PC-9 (cell line): ENCODE measurements around the gene BRIP1. TPM values are rescaled to one million over a fixed set of nuclear protein-coding genes. Genes with fewer than 3 reads are reported as not detected.

ENCODE experiments used
- BruUV-seq: library from RNA; stranded (reverse); fragments of 400-500 nt; replicated peaks from 2 replicates; lab custom pipeline; 2021; lab: Mats Ljungman, UMichigan
- CTCF ChIA-PET: fragments of 300-600 bp; sonication (Branson Sonifier 250); formaldehyde crosslinking; loops from one replicate; lab custom pipeline; 2022; ENCODE audit warnings: antibody characterized with exemption; lab: Charles Lee
- POLR2A ChIA-PET: fragments of 300-600 bp; sonication (Branson Sonifier 250); formaldehyde crosslinking; loops from one replicate; lab custom pipeline; 2022; ENCODE audit warnings: antibody characterized with exemption; ENCODE audit not compliant: unreplicated experiment; lab: Charles Lee
- DNase-seq, 2 experiments: peaks; one replicate each; pipeline versions ENCODE4 v3.0.0 to v3.0.0-alpha.2; 2015 to 2022; ENCODE audit warnings: mixed read lengths in 1 of 2
- H2AFZ ChIP-seq: fragments of 200-600 bp; sonication (generic); 2 replicates; pipeline ENCODE4 v1.8.1; 2017; ENCODE audit warnings: antibody characterized with exemption
- H3F3A ChIP-seq: fragments of 200-600 bp; sonication (generic); 2 replicates; pipeline ENCODE4 v1.8.1; 2017; ENCODE audit warnings: antibody characterized with exemption, mild to moderate bottlenecking, low read depth; ENCODE audit not compliant: insufficient read depth
- H3K27ac ChIP-seq: fragments of 200-600 bp; sonication (generic); 2 replicates; pipeline ENCODE4 v1.6.1; 2016; ENCODE audit warnings: mixed run types
- H3K27me3 ChIP-seq: fragments of 200-600 bp; sonication (generic); 2 replicates; pipeline ENCODE4 v1.6.1; 2016; ENCODE audit warnings: low read depth, mixed run types; ENCODE audit not compliant: insufficient read depth
- H3K36me3 ChIP-seq: fragments of 200-600 bp; sonication (generic); 2 replicates; pipeline ENCODE4 v1.6.1; 2016; ENCODE audit warnings: low read depth, mixed run types
- H3K4me1 ChIP-seq: fragments of 200-600 bp; sonication (generic); replicated peaks from 2 replicates; pipeline ENCODE4 v1.6.1; 2016; ENCODE audit warnings: mixed run types; ENCODE audit not compliant: insufficient read depth
- H3K4me2 ChIP-seq: fragments of 200-600 bp; sonication (generic); 2 replicates; pipeline ENCODE4 v1.6.1; 2017; ENCODE audit warnings: mixed run types
- H3K4me3 ChIP-seq: fragments of 200-600 bp; sonication (generic); 2 replicates; pipeline ENCODE4 v1.6.1; 2016; ENCODE audit warnings: mixed run types
- H3K79me2 ChIP-seq: fragments of 200-600 bp; sonication (generic); 2 replicates; pipeline ENCODE4 v1.6.1; 2017; ENCODE audit warnings: low read depth, mixed run types
- H3K9me2 ChIP-seq: fragments of 200-600 bp; sonication (generic); 2 replicates; pipeline ENCODE4 v1.8.1; 2017; ENCODE audit warnings: mild to moderate bottlenecking; ENCODE audit not compliant: insufficient read depth
- H3K9me3 ChIP-seq: fragments of 200-600 bp; sonication (generic); 2 replicates; pipeline ENCODE4 v1.8.1; 2016; ENCODE audit warnings: low read depth; ENCODE audit not compliant: insufficient read depth
- H4K20me1 ChIP-seq: fragments of 200-600 bp; sonication (generic); 2 replicates; pipeline ENCODE4 v1.8.1; 2017; ENCODE audit not compliant: insufficient read depth
- EZH2 ChIP-seq: fragments of 200-600 bp; sonication (generic); IDR thresholded peaks from 2 replicates; pipeline ENCODE4 v1.8.0; 2017; ENCODE audit warnings: antibody characterized with exemption, low read depth
- intact Hi-C: fragments of 100-400 bp; cut with micrococcal nuclease; formaldehyde crosslinking; loops from one replicate; pipeline ENCODE4 v1.10.0; 2022; ENCODE audit not compliant: unreplicated experiment
- total RNA-seq: library from RNA; stranded (reverse); gene quantifications from 2 replicates; pipeline ENCODE4 v1.2.3, GENCODE V29; 2021
- TF ChIP-seq, protein P1 (sequence below): fragments of 200-600 bp; sonication (generic); conservative IDR thresholded peaks from 2 replicates; pipeline ENCODE4 v1.6.1; 2017; ENCODE audit warnings: mixed run types, antibody characterized with exemption, mild to moderate bottlenecking, moderate library complexity

Gene BRIP1
- total RNA-seq, 1 experiment from 2014 or later: 16.0 TPM

DNA sequence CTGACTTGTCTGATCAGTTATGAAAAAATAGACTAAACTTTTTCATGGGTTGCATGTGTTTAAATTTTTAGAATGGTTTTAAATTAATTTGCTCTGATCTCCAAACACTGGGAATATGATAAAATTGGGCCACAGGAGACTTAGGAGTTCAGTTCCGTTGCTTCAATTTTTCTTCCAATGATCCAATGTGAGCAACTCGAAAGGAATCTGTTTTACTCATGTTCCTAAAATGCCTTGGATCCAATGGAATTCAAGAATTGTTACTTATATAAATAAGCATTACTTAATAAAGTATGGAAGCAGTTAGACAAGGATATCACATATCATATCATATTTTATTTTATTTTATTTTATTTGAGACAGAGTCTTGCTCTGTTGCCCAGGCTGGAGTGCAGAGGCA, 216.3 kb downstream of the BRIP1 start:
- no peaks in the 10 kb centered on the region for H3K9me2 ChIP-seq
- no peaks in the 10 kb centered on the region for H3F3A ChIP-seq
- TF ChIP-seq, protein P1, sequence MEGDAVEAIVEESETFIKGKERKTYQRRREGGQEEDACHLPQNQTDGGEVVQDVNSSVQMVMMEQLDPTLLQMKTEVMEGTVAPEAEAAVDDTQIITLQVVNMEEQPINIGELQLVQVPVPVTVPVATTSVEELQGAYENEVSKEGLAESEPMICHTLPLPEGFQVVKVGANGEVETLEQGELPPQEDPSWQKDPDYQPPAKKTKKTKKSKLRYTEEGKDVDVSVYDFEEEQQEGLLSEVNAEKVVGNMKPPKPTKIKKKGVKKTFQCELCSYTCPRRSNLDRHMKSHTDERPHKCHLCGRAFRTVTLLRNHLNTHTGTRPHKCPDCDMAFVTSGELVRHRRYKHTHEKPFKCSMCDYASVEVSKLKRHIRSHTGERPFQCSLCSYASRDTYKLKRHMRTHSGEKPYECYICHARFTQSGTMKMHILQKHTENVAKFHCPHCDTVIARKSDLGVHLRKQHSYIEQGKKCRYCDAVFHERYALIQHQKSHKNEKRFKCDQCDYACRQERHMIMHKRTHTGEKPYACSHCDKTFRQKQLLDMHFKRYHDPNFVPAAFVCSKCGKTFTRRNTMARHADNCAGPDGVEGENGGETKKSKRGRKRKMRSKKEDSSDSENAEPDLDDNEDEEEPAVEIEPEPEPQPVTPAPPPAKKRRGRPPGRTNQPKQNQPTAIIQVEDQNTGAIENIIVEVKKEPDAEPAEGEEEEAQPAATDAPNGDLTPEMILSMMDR: no peak
- TF ChIP-seq EZH2: no peak
- ChIA-PET CTCF (no interaction called here), POLR2A (no interaction called here)
- DNase-seq: no peak
- H3K27me3 ChIP-seq: no peaks in the 10 kb centered on the region
- no peak overlapping the region for H3K4me2 ChIP-seq
- BruUV-seq: no TSS peak
- no peak overlapping the region for H3K4me3 ChIP-seq
- H3K36me3 ChIP-seq: no peaks in the 10 kb centered on the region
- H3K27ac ChIP-seq: no peak overlapping the region
- H3K4me1 ChIP-seq: no peaks in the 10 kb centered on the region
- intact Hi-C loops: no loop called here
- H4K20me1 ChIP-seq: no peaks in the 10 kb centered on the region
- H3K79me2 ChIP-seq: no peaks in the 10 kb centered on the region
- no peaks in the 10 kb centered on the region; the same call in 1 of the 2 replicates for H3K9me3 ChIP-seq
- no peak overlapping the region for H2AFZ ChIP-seq

DNA sequence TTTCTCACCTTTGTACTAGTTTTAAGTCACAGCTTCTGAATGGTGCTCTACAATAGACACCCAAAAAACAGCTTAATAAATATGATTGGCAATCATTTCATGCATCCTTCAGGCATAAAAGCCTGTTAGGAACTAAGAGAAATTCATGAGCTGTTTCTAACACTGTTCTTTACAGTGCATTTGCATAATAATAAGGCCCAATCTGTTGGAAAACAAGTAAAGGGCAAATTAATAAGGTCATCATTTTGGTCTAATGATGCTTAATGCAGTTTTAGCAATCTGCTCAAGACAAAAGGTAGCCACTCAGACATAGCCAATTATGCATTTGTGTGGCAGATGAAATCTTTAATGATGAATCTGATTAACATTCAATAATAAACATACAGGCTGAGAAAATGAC, 216.8 kb downstream of the BRIP1 start:
- TF ChIP-seq, protein P1: no peak
- no peak for TF ChIP-seq EZH2
- no peaks in the 10 kb centered on the region; the same call in 1 of the 2 replicates for H3K9me3 ChIP-seq
- DNase-seq: no peak
- no peaks in the 10 kb centered on the region for H3K4me1 ChIP-seq
- BruUV-seq: no TSS peak
- no peak overlapping the region for H2AFZ ChIP-seq
- H3K27me3 ChIP-seq: no peaks in the 10 kb centered on the region
- H3K36me3 ChIP-seq: no peaks in the 10 kb centered on the region
- H3K9me2 ChIP-seq: no peaks in the 10 kb centered on the region
- H3K4me3 ChIP-seq: no peak overlapping the region
- no peak overlapping the region for H3K27ac ChIP-seq
- no peak overlapping the region for H3K4me2 ChIP-seq
- ChIA-PET CTCF (interaction anchor here (0.5 kb wide), 1 partner anchor 683 kb away, joined by 5 read pairs; no protein-coding TSS in a partner anchor), POLR2A (no interaction called here)
- no peaks in the 10 kb centered on the region for H4K20me1 ChIP-seq
- no peaks in the 10 kb centered on the region for H3K79me2 ChIP-seq
- no peaks in the 10 kb centered on the region for H3F3A ChIP-seq
- intact Hi-C loops: no loop called here

DNA sequence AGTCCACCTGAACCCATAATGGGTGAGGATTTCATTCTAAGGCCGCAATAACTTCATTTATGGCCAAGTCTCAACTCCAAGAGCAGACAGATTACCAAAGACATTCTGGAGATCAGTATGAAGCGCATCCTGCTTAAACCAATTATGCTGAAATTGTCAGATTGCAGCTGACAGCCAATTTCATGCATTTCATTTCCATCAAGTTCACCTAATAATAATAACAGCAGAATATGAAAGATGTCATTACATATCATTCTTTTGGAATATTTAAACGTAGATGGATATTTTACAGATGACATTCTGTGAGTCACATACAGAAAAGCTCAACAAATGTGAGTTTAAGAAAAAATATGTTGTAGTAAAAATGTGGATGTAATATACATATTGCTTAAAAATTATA, 217.4 kb downstream of the BRIP1 start:
- no peaks in the 10 kb centered on the region for H3K79me2 ChIP-seq
- no peaks in the 10 kb centered on the region for H3K4me1 ChIP-seq
- no peak overlapping the region for H3K4me3 ChIP-seq
- H3K4me2 ChIP-seq: no peak overlapping the region
- H3K27ac ChIP-seq: no peak overlapping the region
- no peaks in the 10 kb centered on the region for H3F3A ChIP-seq
- H3K36me3 ChIP-seq: no peaks in the 10 kb centered on the region
- ChIA-PET CTCF (no interaction called here), POLR2A (no interaction called here)
- H3K9me2 ChIP-seq: no peaks in the 10 kb centered on the region
- H3K9me3 ChIP-seq: no peaks in the 10 kb centered on the region; the same call in 1 of the 2 replicates
- no TSS peak for BruUV-seq
- intact Hi-C loops: no loop called here
- H3K27me3 ChIP-seq: no peaks in the 10 kb centered on the region
- H4K20me1 ChIP-seq: no peaks in the 10 kb centered on the region
- DNase-seq: no peak
- H2AFZ ChIP-seq: no peak overlapping the region
- TF ChIP-seq EZH2: no peak
- TF ChIP-seq, protein P1: no peak
